Renal pelvis (tissue), 3 donors: ENCODE measurements around the gene ANAPC13. TPM values are rescaled to one million over a fixed set of nuclear protein-coding genes. Genes with fewer than 3 reads are reported as not detected.

ENCODE experiments used
- polyA plus RNA-seq, 3 donors: library from polyadenylated mRNA; unstranded; fragments of 120-200 nt; gene quantifications; one replicate each; pipeline ENCODE4 v1.2.1, GENCODE V29; 2013; ENCODE audit not compliant: insufficient read length in 3 of 3

Gene ANAPC13
- polyA plus RNA-seq, 3 donors: 114 to 128 (median 119) TPM

Other genes starting within 250 kb of the ANAPC13 start
- gene RYK, start 235.1 kb downstream of the ANAPC13 start, polyA plus RNA-seq: 100 to 1,000 TPM in 1 of 3 donors, 10 to 100 TPM in 2; 90.3 to 102 (median 92.4) TPM
- gene AMOTL2, start 111.5 kb downstream of the ANAPC13 start, polyA plus RNA-seq: 10 to 100 TPM; 85.5 to 94.7 (median 85.9) TPM
- 10 to 100 TPM; 31.2 to 37.7 (median 32.7) TPM for gene CEP63, start 72 bp upstream of the ANAPC13 start, polyA plus RNA-seq
- 1 to 10 TPM; 1.4 to 2.0 (median 1.6) TPM for gene KY, start 165.0 kb upstream of the ANAPC13 start, polyA plus RNA-seq